Loucy (cell line): Measurements from ENCODE around the gene RCC2.

ENCODE experiments used
- EZH2phosphoT487 ChIP-seq: fragments of 200-600 bp; IDR thresholded peaks from 2 replicates; pipeline ENCODE4 v1.6.1; 2018; ENCODE audit warnings: antibody characterized with exemption, mild to moderate bottlenecking, moderate library complexity, borderline replicate concordance
- TF ChIP-seq, protein P1 (sequence below): fragments of 200-600 bp; sonication (generic); conservative IDR thresholded peaks from 2 replicates; pipeline ENCODE4 v1.5.1; 2014; ENCODE audit warnings: mild to moderate bottlenecking, antibody characterized with exemption, low read length

DNA sequence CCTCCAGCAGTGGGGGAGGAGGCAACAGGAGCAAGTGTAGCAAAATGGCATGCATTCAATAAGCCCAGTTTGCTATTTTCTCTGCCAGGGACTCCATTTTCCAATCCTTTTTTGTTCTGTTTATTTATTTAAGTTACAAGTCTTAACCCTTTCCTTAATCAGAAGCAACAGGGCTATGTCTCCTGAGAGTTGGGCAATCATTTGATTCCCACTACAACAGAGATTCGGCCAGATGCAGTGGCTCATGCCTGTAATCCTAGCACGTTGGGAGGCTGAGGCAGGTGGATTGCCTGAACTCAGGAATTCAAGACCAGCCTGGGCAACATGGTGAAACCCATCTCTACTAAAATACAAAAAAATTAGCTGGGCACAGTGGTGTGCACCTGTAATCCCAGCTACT, 25.5 kb downstream of the RCC2 start:
- TF ChIP-seq, protein P1, sequence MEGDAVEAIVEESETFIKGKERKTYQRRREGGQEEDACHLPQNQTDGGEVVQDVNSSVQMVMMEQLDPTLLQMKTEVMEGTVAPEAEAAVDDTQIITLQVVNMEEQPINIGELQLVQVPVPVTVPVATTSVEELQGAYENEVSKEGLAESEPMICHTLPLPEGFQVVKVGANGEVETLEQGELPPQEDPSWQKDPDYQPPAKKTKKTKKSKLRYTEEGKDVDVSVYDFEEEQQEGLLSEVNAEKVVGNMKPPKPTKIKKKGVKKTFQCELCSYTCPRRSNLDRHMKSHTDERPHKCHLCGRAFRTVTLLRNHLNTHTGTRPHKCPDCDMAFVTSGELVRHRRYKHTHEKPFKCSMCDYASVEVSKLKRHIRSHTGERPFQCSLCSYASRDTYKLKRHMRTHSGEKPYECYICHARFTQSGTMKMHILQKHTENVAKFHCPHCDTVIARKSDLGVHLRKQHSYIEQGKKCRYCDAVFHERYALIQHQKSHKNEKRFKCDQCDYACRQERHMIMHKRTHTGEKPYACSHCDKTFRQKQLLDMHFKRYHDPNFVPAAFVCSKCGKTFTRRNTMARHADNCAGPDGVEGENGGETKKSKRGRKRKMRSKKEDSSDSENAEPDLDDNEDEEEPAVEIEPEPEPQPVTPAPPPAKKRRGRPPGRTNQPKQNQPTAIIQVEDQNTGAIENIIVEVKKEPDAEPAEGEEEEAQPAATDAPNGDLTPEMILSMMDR: no peak
- no peak for TF ChIP-seq EZH2phosphoT487
